Measurements from ENCODE around the gene TFCP2L1.

GRCh38 chr2:121245913-121246312 is 39.1 kb downstream of the TFCP2L1 start:
- TF ChIP-seq, protein P1, sequence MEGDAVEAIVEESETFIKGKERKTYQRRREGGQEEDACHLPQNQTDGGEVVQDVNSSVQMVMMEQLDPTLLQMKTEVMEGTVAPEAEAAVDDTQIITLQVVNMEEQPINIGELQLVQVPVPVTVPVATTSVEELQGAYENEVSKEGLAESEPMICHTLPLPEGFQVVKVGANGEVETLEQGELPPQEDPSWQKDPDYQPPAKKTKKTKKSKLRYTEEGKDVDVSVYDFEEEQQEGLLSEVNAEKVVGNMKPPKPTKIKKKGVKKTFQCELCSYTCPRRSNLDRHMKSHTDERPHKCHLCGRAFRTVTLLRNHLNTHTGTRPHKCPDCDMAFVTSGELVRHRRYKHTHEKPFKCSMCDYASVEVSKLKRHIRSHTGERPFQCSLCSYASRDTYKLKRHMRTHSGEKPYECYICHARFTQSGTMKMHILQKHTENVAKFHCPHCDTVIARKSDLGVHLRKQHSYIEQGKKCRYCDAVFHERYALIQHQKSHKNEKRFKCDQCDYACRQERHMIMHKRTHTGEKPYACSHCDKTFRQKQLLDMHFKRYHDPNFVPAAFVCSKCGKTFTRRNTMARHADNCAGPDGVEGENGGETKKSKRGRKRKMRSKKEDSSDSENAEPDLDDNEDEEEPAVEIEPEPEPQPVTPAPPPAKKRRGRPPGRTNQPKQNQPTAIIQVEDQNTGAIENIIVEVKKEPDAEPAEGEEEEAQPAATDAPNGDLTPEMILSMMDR (conservative IDR thresholded peaks at IDR 0.05; ENCODE audit: low read depth in 2 of 2) = no peak
- TF ChIP-seq EZH2phosphoT487 (IDR thresholded peaks at IDR 0.05; ENCODE audit: unreplicated experiment) (no peak), EZH2 (IDR thresholded peaks at IDR 0.05; ENCODE audit: low read depth, unreplicated experiment) (no peak), POLR2AphosphoS5 (IDR thresholded peaks at IDR 0.05; ENCODE audit: low read depth) (no peak), STAT1 (IDR thresholded peaks at IDR 0.05; ENCODE audit: unreplicated experiment) (no peak), CREB1 (CRISPR knock-in tag; IDR thresholded peaks at IDR 0.05; ENCODE audit: low read depth) (no peak), ZNF331 (CRISPR knock-in tag; IDR thresholded peaks at IDR 0.05; ENCODE audit: low read depth) (no peak), ETS1 (IDR thresholded peaks at IDR 0.05) (no peak), JUNB (IDR thresholded peaks at IDR 0.05; ENCODE audit: unreplicated experiment) (no peak)
- TF ChIP-seq, protein P2, sequence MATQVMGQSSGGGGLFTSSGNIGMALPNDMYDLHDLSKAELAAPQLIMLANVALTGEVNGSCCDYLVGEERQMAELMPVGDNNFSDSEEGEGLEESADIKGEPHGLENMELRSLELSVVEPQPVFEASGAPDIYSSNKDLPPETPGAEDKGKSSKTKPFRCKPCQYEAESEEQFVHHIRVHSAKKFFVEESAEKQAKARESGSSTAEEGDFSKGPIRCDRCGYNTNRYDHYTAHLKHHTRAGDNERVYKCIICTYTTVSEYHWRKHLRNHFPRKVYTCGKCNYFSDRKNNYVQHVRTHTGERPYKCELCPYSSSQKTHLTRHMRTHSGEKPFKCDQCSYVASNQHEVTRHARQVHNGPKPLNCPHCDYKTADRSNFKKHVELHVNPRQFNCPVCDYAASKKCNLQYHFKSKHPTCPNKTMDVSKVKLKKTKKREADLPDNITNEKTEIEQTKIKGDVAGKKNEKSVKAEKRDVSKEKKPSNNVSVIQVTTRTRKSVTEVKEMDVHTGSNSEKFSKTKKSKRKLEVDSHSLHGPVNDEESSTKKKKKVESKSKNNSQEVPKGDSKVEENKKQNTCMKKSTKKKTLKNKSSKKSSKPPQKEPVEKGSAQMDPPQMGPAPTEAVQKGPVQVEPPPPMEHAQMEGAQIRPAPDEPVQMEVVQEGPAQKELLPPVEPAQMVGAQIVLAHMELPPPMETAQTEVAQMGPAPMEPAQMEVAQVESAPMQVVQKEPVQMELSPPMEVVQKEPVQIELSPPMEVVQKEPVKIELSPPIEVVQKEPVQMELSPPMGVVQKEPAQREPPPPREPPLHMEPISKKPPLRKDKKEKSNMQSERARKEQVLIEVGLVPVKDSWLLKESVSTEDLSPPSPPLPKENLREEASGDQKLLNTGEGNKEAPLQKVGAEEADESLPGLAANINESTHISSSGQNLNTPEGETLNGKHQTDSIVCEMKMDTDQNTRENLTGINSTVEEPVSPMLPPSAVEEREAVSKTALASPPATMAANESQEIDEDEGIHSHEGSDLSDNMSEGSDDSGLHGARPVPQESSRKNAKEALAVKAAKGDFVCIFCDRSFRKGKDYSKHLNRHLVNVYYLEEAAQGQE (IDR thresholded peaks at IDR 0.05; ENCODE audit: unreplicated experiment) = no peak
- TF ChIP-seq, protein P3, sequence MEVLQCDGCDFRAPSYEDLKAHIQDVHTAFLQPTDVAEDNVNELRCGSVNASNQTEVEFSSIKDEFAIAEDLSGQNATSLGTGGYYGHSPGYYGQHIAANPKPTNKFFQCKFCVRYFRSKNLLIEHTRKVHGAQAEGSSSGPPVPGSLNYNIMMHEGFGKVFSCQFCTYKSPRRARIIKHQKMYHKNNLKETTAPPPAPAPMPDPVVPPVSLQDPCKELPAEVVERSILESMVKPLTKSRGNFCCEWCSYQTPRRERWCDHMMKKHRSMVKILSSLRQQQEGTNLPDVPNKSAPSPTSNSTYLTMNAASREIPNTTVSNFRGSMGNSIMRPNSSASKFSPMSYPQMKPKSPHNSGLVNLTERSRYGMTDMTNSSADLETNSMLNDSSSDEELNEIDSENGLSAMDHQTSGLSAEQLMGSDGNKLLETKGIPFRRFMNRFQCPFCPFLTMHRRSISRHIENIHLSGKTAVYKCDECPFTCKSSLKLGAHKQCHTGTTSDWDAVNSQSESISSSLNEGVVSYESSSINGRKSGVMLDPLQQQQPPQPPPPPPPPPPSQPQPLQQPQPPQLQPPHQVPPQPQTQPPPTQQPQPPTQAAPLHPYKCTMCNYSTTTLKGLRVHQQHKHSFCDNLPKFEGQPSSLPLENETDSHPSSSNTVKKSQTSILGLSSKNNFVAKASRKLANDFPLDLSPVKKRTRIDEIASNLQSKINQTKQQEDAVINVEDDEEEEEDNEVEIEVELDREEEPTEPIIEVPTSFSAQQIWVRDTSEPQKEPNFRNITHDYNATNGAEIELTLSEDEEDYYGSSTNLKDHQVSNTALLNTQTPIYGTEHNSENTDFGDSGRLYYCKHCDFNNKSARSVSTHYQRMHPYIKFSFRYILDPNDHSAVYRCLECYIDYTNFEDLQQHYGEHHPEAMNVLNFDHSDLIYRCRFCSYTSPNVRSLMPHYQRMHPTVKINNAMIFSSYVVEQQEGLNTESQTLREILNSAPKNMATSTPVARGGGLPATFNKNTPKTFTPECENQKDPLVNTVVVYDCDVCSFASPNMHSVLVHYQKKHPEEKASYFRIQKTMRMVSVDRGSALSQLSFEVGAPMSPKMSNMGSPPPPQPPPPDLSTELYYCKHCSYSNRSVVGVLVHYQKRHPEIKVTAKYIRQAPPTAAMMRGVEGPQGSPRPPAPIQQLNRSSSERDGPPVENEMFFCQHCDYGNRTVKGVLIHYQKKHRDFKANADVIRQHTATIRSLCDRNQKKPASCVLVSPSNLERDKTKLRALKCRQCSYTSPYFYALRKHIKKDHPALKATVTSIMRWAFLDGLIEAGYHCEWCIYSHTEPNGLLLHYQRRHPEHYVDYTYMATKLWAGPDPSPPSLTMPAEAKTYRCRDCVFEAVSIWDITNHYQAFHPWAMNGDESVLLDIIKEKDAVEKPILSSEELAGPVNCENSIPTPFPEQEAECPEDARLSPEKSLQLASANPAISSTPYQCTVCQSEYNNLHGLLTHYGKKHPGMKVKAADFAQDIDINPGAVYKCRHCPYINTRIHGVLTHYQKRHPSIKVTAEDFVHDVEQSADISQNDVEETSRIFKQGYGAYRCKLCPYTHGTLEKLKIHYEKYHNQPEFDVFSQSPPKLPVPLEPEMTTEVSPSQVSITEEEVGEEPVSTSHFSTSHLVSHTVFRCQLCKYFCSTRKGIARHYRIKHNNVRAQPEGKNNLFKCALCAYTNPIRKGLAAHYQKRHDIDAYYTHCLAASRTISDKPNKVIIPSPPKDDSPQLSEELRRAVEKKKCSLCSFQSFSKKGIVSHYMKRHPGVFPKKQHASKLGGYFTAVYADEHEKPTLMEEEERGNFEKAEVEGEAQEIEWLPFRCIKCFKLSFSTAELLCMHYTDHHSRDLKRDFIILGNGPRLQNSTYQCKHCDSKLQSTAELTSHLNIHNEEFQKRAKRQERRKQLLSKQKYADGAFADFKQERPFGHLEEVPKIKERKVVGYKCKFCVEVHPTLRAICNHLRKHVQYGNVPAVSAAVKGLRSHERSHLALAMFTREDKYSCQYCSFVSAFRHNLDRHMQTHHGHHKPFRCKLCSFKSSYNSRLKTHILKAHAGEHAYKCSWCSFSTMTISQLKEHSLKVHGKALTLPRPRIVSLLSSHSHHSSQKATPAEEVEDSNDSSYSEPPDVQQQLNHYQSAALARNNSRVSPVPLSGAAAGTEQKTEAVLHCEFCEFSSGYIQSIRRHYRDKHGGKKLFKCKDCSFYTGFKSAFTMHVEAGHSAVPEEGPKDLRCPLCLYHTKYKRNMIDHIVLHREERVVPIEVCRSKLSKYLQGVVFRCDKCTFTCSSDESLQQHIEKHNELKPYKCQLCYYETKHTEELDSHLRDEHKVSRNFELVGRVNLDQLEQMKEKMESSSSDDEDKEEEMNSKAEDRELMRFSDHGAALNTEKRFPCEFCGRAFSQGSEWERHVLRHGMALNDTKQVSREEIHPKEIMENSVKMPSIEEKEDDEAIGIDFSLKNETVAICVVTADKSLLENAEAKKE (CRISPR knock-in tag; IDR thresholded peaks at IDR 0.05) = no peak

Data from GM23338 (cell line).